Sigmoid colon (tissue), 7 donors: ENCODE data around the gene L1TD1. TPM values are rescaled to one million over a fixed set of nuclear protein-coding genes. Genes with fewer than 3 reads are reported as not detected.

Experiments
- DNase-seq: peaks from one replicate; pipeline ENCODE4 v3.0.0-alpha.2; 2019
- H3K27ac ChIP-seq, 4 donors: fragments of 200-600 bp; sonication (generic); one replicate each; pipeline ENCODE4 v1.5.1; 2016 to 2019; ENCODE audit warnings: mild to moderate bottlenecking in 1 of 4
- H3K27me3 ChIP-seq, 3 donors: fragments of 200-600 bp; sonication (generic); one replicate each; pipeline ENCODE4 v1.5.1; 2019; ENCODE audit warnings: mild to moderate bottlenecking in 1 of 3
- H3K36me3 ChIP-seq, 4 donors: fragments of 200-600 bp; sonication (generic); one replicate each; pipeline ENCODE4 v1.5.1; 2016 to 2019
- H3K4me1 ChIP-seq, 4 donors: fragments of 200-600 bp; sonication (generic); one replicate each; pipeline ENCODE4 v1.5.1; 2017 to 2019
- H3K4me3 ChIP-seq, 4 donors: fragments of 200-600 bp; sonication (generic); one replicate each; pipeline ENCODE4 v1.5.1; 2017 to 2019; ENCODE audit warnings: mild to moderate bottlenecking in 2 of 4, moderate library complexity in 1 of 4
- H3K9me3 ChIP-seq, 4 donors: fragments of 200-600 bp in 3 of 4; sonication (generic) in 3 of 4; one replicate each; pipeline versions ENCODE4 v1.5.1 to v1.6.1; 2013 to 2019
- CTCF ChIP-seq, 4 experiments: fragments of 450-650 bp in 3 of 4; fragments of 200-600 bp in 1 of 4; IDR thresholded peaks; one replicate each; pipeline ENCODE4 v1.5.1; 2016 to 2019; ENCODE audit warnings: antibody characterized with exemption in 4 of 4, mild to moderate bottlenecking in 3 of 4, moderate library complexity in 2 of 4
- EP300 ChIP-seq, 4 donors: sonication (generic); formaldehyde crosslinking; IDR thresholded peaks; one replicate each; pipeline ENCODE4 v1.6.1; 2017; ENCODE audit warnings: antibody characterized with exemption in 4 of 4
- POLR2A ChIP-seq, 2 donors: fragments of 450-650 bp; IDR thresholded peaks; one replicate each; pipeline ENCODE4 v1.6.1; 2016; ENCODE audit warnings: antibody characterized with exemption in 2 of 2, mild to moderate bottlenecking in 2 of 2, moderate library complexity in 2 of 2
- POLR2AphosphoS5 ChIP-seq, 4 donors: sonication (generic); formaldehyde crosslinking; IDR thresholded peaks; one replicate each; pipeline ENCODE4 v1.6.1; 2017; ENCODE audit warnings: antibody characterized with exemption in 4 of 4
- WGBS, 2 donors: extraction: QIAGEN DNeasy Blood & Tissue Kit; methylation state at CpG; one replicate each; pipeline ENCODE4 v1.1.7; 2013; 5-methylcytosine and 5-hydroxymethylcytosine counted together
- intact Hi-C: fragments of 100-400 bp; cut with DNase I; formaldehyde crosslinking; loops from one replicate; pipeline ENCODE4 v1.15.1; 2023
- polyA plus RNA-seq, 3 donors: library from polyadenylated mRNA; stranded (reverse); fragments of 200-250 nt; gene quantifications; one replicate each; pipeline ENCODE4 v1.2.3, GENCODE V29; 2013
- total RNA-seq, 4 donors: library from RNA; depleted of rRNA; stranded (reverse); fragments of >200 nt; gene quantifications; one replicate each; pipeline ENCODE4 v1.1.0, GENCODE V29; 2016
- donor health status: healthy with polysubstance abuse.
- donor health status: Bipolar disorder and iron deficiency.
- donor health status: healthy.

L1TD1 gene
- total and polyA plus RNA-seq, 7 donors: under 0.01 to 8.0 (median 1.4) TPM; not detected in 1

DNA sequence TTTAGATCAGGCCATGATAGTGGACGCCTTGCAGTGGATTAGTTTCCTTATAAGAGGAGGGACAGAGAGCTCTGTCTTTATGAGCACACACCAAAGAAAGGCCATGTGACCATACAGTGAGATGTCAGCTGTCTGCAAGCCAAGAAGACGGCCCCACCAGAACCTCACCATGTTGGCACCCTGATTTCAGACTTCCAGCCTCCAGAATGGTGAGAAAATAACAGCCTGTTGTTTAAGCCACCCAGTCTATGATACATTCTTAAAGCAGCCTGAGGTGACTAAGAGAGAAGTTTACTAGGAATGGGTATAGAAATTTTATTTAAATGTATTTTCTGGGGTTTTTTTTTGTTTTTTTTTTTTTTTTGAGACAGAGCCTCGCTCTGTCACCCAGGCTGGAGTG, 29.5 kb downstream of the L1TD1 start:
- no peaks in the 10 kb centered on the region for H3K9me3 ChIP-seq
- H3K4me1 ChIP-seq: no peaks in the 10 kb centered on the region
- no peak for DNase-seq
- intact Hi-C loops: no loop called here
- H3K27me3 ChIP-seq: no peaks in the 10 kb centered on the region
- no peak overlapping the region for H3K27ac ChIP-seq
- 42 to 45% methylated on average over 2 of the region's 3 CpGs for WGBS, 2 donors
- TF ChIP-seq CTCF (IDR thresholded peaks at IDR 0.05): no peak
- H3K4me3 ChIP-seq: no peak overlapping the region
- no peaks in the 10 kb centered on the region for H3K36me3 ChIP-seq

- H3K27ac ChIP-seq: no peak overlapping the region
- 86 to 89% methylated on average over 11 of the region's 11 CpGs for whole genome bisulfite sequencing, 2 donors
- H3K9me3 ChIP-seq: no peaks in the 10 kb centered on the region
- TF ChIP-seq POLR2A (IDR thresholded peaks at IDR 0.05): no peak
- no peaks in the 10 kb centered on the region for H3K36me3 ChIP-seq
- H3K27me3 ChIP-seq: no peaks in the 10 kb centered on the region
- H3K4me3 ChIP-seq: no peak overlapping the region
- no peaks in the 10 kb centered on the region for H3K4me1 ChIP-seq
- intact Hi-C loops: no loop called here
- DNase-seq: peak; percentile 38
Observed at GRCh38 chr1:62227496-62227895, 32.8 kb downstream of the L1TD1 start.

GRCh38 chr1:62228136-62228882, 33.7 kb downstream of the L1TD1 start:
- no peaks in the 10 kb centered on the region for H3K27me3 ChIP-seq
- no peak overlapping the region for H3K27ac ChIP-seq
- no peak overlapping the region for H3K4me3 ChIP-seq
- no peaks in the 10 kb centered on the region for H3K4me1 ChIP-seq
- 84 to 88% methylated on average over 12 of the region's 12 CpGs for WGBS, 2 donors
- intact Hi-C loops: no loop called here
- peak; percentile 35 for DNase-seq
- H3K36me3 ChIP-seq: no peaks in the 10 kb centered on the region
- no peaks in the 10 kb centered on the region for H3K9me3 ChIP-seq
- no peak for TF ChIP-seq EP300 (IDR thresholded peaks at IDR 0.05)
- TF ChIP-seq POLR2AphosphoS5 (IDR thresholded peaks at IDR 0.05): no peak
- TF ChIP-seq POLR2A (IDR thresholded peaks at IDR 0.05): no peak
- no peak for TF ChIP-seq CTCF (IDR thresholded peaks at IDR 0.05)

GRCh38 chr1:62228883-62229187, 34.2 kb downstream of the L1TD1 start:
- no peaks in the 10 kb centered on the region for H3K4me1 ChIP-seq

DNA sequence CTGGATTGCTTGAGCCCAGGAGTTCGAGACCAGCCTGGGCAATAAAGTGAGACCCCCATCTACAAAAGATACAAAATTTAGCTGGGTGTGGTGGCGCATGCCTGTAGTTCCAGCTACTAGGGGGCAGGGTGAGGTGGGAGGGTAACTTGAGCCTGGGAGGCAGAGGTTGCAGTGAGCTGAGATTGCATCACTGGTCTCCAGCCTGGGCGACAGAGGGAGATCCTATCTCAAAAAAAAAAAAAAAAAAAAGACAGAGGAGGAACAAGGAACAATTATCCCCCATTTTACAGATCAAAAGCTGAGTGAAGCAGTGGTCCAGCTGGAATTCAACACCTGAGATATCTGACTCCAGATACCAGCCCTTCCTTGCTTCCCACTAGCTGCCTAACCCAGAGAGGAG, 34.8 kb downstream of the L1TD1 start:
- Histone ChIP-seq H3K4me3 (no peak overlapping the region), H3K36me3 (no peaks in the 10 kb centered on the region), H3K27ac (no peak overlapping the region), H3K4me1 (no peaks in the 10 kb centered on the region), H3K9me3 (no peaks in the 10 kb centered on the region), H3K27me3 (no peaks in the 10 kb centered on the region)
- TF ChIP-seq CTCF (IDR thresholded peaks at IDR 0.05): no peak
- no peak for TF ChIP-seq POLR2AphosphoS5 (IDR thresholded peaks at IDR 0.05)
- TF ChIP-seq EP300 (IDR thresholded peaks at IDR 0.05): no peak
- TF ChIP-seq POLR2A (IDR thresholded peaks at IDR 0.05): no peak
- intact Hi-C loops: no loop called here
- WGBS, 2 donors: 83 to 87% methylated on average over 3 of the region's 3 CpGs
- DNase-seq: peak; percentile 28

More at GRCh38 chr1:62228883-62229187, 34.2 kb downstream of the L1TD1 start:
- intact Hi-C loops: no loop called here
- Histone ChIP-seq H3K36me3 (no peaks in the 10 kb centered on the region), H3K9me3 (no peaks in the 10 kb centered on the region), H3K4me3 (no peak overlapping the region), H3K27ac (no peak overlapping the region), H3K27me3 (no peaks in the 10 kb centered on the region)
- peak; percentile 56 for DNase-seq
- WGBS, 2 donors: 84 to 89% methylated on average over 4 of the region's 4 CpGs
- TF ChIP-seq POLR2AphosphoS5 (IDR thresholded peaks at IDR 0.05) (no peak), EP300 (IDR thresholded peaks at IDR 0.05) (no peak), POLR2A (IDR thresholded peaks at IDR 0.05) (no peak), CTCF (IDR thresholded peaks at IDR 0.05) (no peak)
